Hepatocyte (in vitro differentiated cells): Measurements from ENCODE around the gene MED13L. TPM values are rescaled to one million over a fixed set of nuclear protein-coding genes. Genes with fewer than 3 reads are reported as not detected.

ENCODE experiments used
- DNase-seq: peaks from one replicate; pipeline ENCODE4 v3.0.0-alpha.2; 2016; ENCODE audit warnings: low spot score
- H2AFZ ChIP-seq: fragments of 200-600 bp; sonication (generic); 2 replicates; pipeline ENCODE4 v1.6.0; 2016; ENCODE audit warnings: antibody characterized with exemption, mild to moderate bottlenecking
- H3K27ac ChIP-seq: fragments of 200-600 bp; sonication (generic); 2 replicates; pipeline ENCODE4 v1.5.1; 2016; ENCODE audit warnings: mild to moderate bottlenecking
- H3K27me3 ChIP-seq: fragments of 200-600 bp; sonication (generic); 2 replicates; pipeline ENCODE4 v1.6.1; 2016
- H3K36me3 ChIP-seq: fragments of 200-600 bp; sonication (generic); replicated peaks from 2 replicates; pipeline ENCODE4 v1.5.1; 2016; ENCODE audit warnings: low read depth; ENCODE audit not compliant: insufficient read depth
- H3K4me1 ChIP-seq: fragments of 200-600 bp; sonication (generic); 2 replicates; pipeline ENCODE4 v1.5.1; 2016; ENCODE audit warnings: mild to moderate bottlenecking, moderate library complexity; ENCODE audit not compliant: insufficient read depth
- H3K4me2 ChIP-seq: fragments of 200-600 bp; sonication (generic); 2 replicates; pipeline ENCODE4 v1.6.0; 2016
- H3K4me3 ChIP-seq: fragments of 200-600 bp; sonication (generic); 2 replicates; pipeline ENCODE4 v1.5.1; 2016; ENCODE audit warnings: mild to moderate bottlenecking
- H3K79me2 ChIP-seq: fragments of 200-600 bp; sonication (generic); 2 replicates; pipeline ENCODE4 v1.6.0; 2017; ENCODE audit warnings: mild to moderate bottlenecking
- H3K9me2 ChIP-seq: fragments of 200-600 bp; sonication (generic); replicated peaks from 2 replicates; pipeline ENCODE4 v1.6.0; 2017; ENCODE audit warnings: mild to moderate bottlenecking; ENCODE audit not compliant: insufficient read depth
- H3K9me3 ChIP-seq: fragments of 200-600 bp; sonication (generic); 2 replicates; pipeline ENCODE4 v1.5.1; 2016; ENCODE audit warnings: low read depth, mild to moderate bottlenecking
- H4K20me1 ChIP-seq: fragments of 200-600 bp; sonication (generic); 2 replicates; pipeline ENCODE4 v1.6.0; 2016; ENCODE audit warnings: mild to moderate bottlenecking; ENCODE audit not compliant: insufficient read depth, poor library complexity, severe bottlenecking
- CTCF ChIP-seq: fragments of 200-600 bp; sonication (generic); IDR thresholded peaks from 2 replicates; pipeline ENCODE4 v1.5.1; 2016; ENCODE audit warnings: antibody characterized with exemption, mild to moderate bottlenecking; ENCODE audit not compliant: poor library complexity
- EZH2 ChIP-seq: fragments of 200-600 bp; sonication (generic); IDR thresholded peaks from 2 replicates; pipeline ENCODE4 v1.6.1; 2016; ENCODE audit warnings: antibody characterized with exemption, mild to moderate bottlenecking, borderline replicate concordance
- EZH2phosphoT487 ChIP-seq: fragments of 200-600 bp; sonication (generic); IDR thresholded peaks from one replicate; pipeline ENCODE4 v1.6.1; 2018; ENCODE audit warnings: antibody characterized with exemption, mild to moderate bottlenecking, low read depth, moderate library complexity; ENCODE audit not compliant: unreplicated experiment, severe bottlenecking
- WGBS: methylation state at CpG from one replicate; pipeline ENCODE4 v1.1.6; 2016; ENCODE audit warnings: low lambda C conversion rate; ENCODE audit errors: missing lambda C conversion rate; 5-methylcytosine and 5-hydroxymethylcytosine counted together
- polyA plus RNA-seq: library from polyadenylated mRNA; unstranded; fragments of >200 nt; fragmentation: Nextera tagmentation; extraction: Ambion mirVana; gene quantifications from 2 replicates; pipeline ENCODE4 v1.2.1, GENCODE V29; 2016
- total RNA-seq: library from RNA; depleted of rRNA; stranded (reverse); fragments of >200 nt; gene quantifications from 2 replicates; pipeline ENCODE4 v1.2.3, GENCODE V29; 2014

Gene MED13L
- total and polyA plus RNA-seq, 2 experiments from 2014 or later: 23.7 to 135 TPM

DNA sequence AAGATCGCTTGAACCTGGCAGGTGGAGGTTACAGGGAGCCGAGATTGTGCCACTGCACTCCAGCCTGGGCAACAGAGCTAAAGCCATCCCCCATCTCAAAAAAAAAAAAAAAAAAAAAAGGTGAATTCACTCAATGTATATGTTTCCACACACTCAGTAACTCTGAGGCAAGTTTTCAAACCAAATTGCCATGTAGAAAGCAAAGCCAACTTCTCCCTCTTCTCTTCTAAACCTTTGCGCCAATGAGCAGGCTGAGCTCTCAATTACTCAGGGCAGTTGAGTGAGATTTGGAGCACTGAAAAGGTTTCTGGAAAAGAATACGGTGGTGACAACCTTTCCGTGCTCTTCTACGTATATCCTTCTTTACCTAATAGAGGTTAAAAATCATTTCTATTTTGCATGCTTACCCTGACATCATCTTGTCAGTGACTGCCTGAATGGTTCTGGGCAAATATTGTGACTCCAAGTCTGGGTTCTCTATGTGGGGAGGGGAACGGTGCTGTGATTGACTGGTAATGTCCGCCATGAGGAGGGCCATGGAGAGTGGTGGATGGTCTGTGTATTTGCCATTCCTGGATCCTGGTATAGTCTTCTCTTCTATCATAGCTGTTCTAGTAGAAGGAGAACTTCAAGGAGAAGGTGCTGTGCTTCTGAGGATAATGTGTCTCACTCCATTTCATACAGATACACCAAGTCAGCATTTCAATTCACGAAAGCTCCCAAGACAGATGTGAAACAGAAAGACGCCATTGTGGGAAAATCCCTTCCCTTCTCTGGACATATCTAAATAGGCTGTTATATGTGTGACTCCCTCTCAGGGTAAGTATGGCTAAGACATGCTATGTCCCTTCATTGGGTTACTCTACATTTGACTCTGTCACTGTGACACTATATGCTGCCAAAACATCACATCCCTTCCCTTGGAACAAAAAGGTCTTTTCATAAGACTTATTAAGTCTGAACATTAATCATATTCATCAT, 46.2 kb upstream of the MED13L start:
- WGBS: 96% methylated on average over 9 of the region's 10 CpGs
- H3K4me3 ChIP-seq: no peak overlapping the region
- H3K4me1 ChIP-seq: peaks cover 5% of the 10 kb centered on the region
- no peaks in the 10 kb centered on the region for H3K27me3 ChIP-seq
- no peak for DNase-seq
- TF ChIP-seq EZH2 (no peak), CTCF (no peak), EZH2phosphoT487 (no peak)
- H3K4me2 ChIP-seq: no peak overlapping the region
- H3K79me2 ChIP-seq: no peaks in the 10 kb centered on the region
- H3K9me2 ChIP-seq: no peaks in the 10 kb centered on the region
- H4K20me1 ChIP-seq: no peaks in the 10 kb centered on the region
- no peaks in the 10 kb centered on the region for H3K36me3 ChIP-seq
- H3K9me3 ChIP-seq: no peaks in the 10 kb centered on the region
- H3K27ac ChIP-seq: no peak overlapping the region
- no peak overlapping the region for H2AFZ ChIP-seq

DNA sequence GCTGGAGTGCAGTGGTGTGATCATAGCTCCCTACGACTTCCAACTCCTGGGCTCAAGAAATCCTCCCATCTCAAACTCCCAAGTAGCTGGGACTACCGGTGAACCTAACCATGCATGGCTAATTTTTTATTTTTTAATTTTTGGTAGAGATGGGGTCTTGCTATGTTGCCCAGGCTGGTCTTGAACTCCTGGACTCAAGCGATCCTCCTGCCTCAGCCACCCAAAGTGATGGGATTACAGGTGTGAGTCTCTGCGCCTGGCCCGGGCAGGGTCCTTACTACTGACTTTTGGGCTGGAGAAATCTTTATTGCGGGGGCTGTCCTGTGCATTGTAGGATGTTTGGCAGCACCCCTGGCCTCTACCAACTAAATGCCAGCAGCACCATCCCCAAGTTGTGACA, 44.4 kb upstream of the MED13L start:
- Histone ChIP-seq H3K4me2 (no peak overlapping the region), H3K36me3 (no peaks in the 10 kb centered on the region), H3K9me2 (no peaks in the 10 kb centered on the region), H4K20me1 (no peaks in the 10 kb centered on the region), H3K79me2 (no peaks in the 10 kb centered on the region), H3K9me3 (no peaks in the 10 kb centered on the region), H3K4me1 (peaks cover 13% of the 10 kb centered on the region), H3K27me3 (no peaks in the 10 kb centered on the region), H3K27ac (no peak overlapping the region), H3K4me3 (no peak overlapping the region), H2AFZ (no peak overlapping the region)
- TF ChIP-seq EZH2phosphoT487 (no peak), CTCF (no peak), EZH2 (no peak)
- 89% methylated on average over 6 of the region's 6 CpGs for WGBS
- no peak for DNase-seq

- no peaks in the 10 kb centered on the region for H3K79me2 ChIP-seq
- H3K4me1 ChIP-seq: peaks cover 13% of the 10 kb centered on the region
- DNase-seq: no peak
- H4K20me1 ChIP-seq: no peaks in the 10 kb centered on the region
- H3K9me3 ChIP-seq: no peaks in the 10 kb centered on the region
- H3K9me2 ChIP-seq: no peaks in the 10 kb centered on the region
- peak overlapping the region; percentile 86 for H3K27ac ChIP-seq
- H3K36me3 ChIP-seq: no peaks in the 10 kb centered on the region
- TF ChIP-seq CTCF (no peak), EZH2 (no peak), EZH2phosphoT487 (no peak)
- no peak overlapping the region for H3K4me3 ChIP-seq
- WGBS: 58% methylated on average over 2 of the region's 2 CpGs
- H3K27me3 ChIP-seq: no peaks in the 10 kb centered on the region
- H2AFZ ChIP-seq: no peak overlapping the region
- H3K4me2 ChIP-seq: peak overlapping the region; percentile 39
Measured at GRCh38 chr12:116320791-116321217, 43.3 kb upstream of the MED13L start.
